OCI-M2 (cell line): Measurements from ENCODE around the gene IDE.
"Not testable (repeated sequence)": the region's sequence is repeated elsewhere in the genome, so short reads cannot be mapped to it uniquely, and the experiment has no call there.

Source experiments
- DNase-seq: peaks from one replicate; lab custom pipeline; 2025; ENCODE audit not compliant: unreplicated experiment; lab: John Stamatoyannopoulos, UW

The IDE gene

GRCh38 chr10:92492748-92493240 is 81.1 kb downstream of the IDE start:
- no peak for DNase-seq

GRCh38 chr10:92490387-92490786 is 83.5 kb downstream of the IDE start:
- DNase-seq, result no peak

- DNase-seq, result peak; percentile 35
These were observed 87.3 kb downstream of the IDE start for GRCh38 chr10:92486637-92487036.

- no peak for DNase-seq
These were observed 90.4 kb downstream of the IDE start for GRCh38 chr10:92483539-92483938.

- DNase-seq, result no peak
These were observed 93.5 kb downstream of the IDE start for GRCh38 chr10:92480413-92480812.

GRCh38 chr10:92479547-92479946 is 94.3 kb downstream of the IDE start:
- DNase-seq, result no peak

- DNase-seq, result no peak
These were observed 95.4 kb downstream of the IDE start for GRCh38 chr10:92478536-92478935.

- no peak for DNase-seq
These were observed 98.5 kb downstream of the IDE start for GRCh38 chr10:92475357-92475868.

GRCh38 chr10:92470026-92470425 is 103.9 kb downstream of the IDE start:
- no peak for DNase-seq

- no peak for DNase-seq
These were observed 109.5 kb downstream of the IDE start for GRCh38 chr10:92464364-92464763.

GRCh38 chr10:92463582-92463981 is 110.3 kb downstream of the IDE start:
- DNase-seq, result no peak

- not testable (repeated sequence) for DNase-seq
These were observed 118.9 kb downstream of the IDE start for GRCh38 chr10:92454955-92455354.

GRCh38 chr10:92452313-92452712 is 121.6 kb downstream of the IDE start:
- DNase-seq, result no peak

- DNase-seq, result no peak
These were observed 122.5 kb downstream of the IDE start for GRCh38 chr10:92451431-92451830.

- no peak for DNase-seq
These were observed 123.0 kb downstream of the IDE start for GRCh38 chr10:92450896-92451295.

GRCh38 chr10:92440578-92440977 is 133.3 kb downstream of the IDE start:
- DNase-seq, result no peak

GRCh38 chr10:92438220-92438619 is 135.7 kb downstream of the IDE start:
- no peak for DNase-seq

- DNase-seq, result no peak
These were observed 137.3 kb downstream of the IDE start for GRCh38 chr10:92436611-92437010.

- DNase-seq, result not testable (repeated sequence)
These were observed 137.8 kb downstream of the IDE start for GRCh38 chr10:92436065-92436464.

GRCh38 chr10:92434385-92434784 is 139.5 kb downstream of the IDE start:
- DNase-seq, result no peak

GRCh38 chr10:92432596-92432995 is 141.3 kb downstream of the IDE start:
- no peak for DNase-seq

- DNase-seq, result no peak
These were observed 143.8 kb downstream of the IDE start for GRCh38 chr10:92430103-92430502.

GRCh38 chr10:92421550-92421949 is 152.3 kb downstream of the IDE start:
- DNase-seq, result no peak
